HG03280 (cell line): ENCODE results near the gene PDE3A.

Source experiments
- ATAC-seq: cut with Tn5 transposase; IDR thresholded peaks from one replicate; pipeline ENCODE4 v1.9.1; 2021; ENCODE audit warnings: mild to moderate bottlenecking, moderate library complexity; ENCODE audit not compliant: unreplicated experiment

PDE3A gene

DNA sequence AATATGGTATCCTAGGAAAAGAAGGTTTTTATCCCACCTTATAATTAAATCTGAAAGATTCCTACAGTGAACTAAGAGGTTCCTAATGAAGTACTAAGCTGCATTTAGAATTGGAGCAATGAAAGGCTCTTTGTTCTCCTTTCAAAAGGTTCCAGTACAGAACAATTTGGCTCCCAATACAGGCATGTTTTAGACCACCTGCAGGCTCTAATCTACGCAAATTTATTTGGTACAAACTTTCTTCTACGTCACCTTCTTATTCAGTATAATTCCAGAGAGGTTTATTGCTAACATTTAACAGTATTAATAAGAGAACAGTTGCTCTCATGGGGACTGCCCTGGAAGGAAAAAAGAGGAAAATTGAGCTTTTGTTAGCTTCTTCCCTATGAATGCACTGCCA, 289.2 kb downstream of the PDE3A start:
- no peak for ATAC-seq

DNA sequence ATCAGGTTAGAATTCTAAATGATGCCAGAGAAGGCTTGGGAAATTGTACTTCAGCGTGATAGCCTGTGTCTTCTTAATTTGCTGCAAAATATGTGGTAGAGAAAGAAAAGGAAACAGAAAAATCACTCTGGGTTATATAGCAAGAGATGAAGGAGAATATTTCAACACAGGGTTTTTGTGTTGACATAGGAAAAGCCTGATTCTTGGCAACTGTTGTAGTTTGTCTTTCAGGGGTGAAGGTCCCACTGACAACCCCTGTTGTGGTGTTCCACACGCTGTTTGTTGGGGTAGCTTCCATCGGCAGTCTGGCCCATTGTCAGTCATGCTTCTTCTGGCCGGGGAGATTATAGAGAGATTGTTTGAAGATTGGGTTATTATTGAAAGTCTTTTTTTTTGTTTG, 313.0 kb downstream of the PDE3A start:
- ATAC-seq, result no peak

GRCh38 chr12:20695232-20695631, 326.9 kb downstream of the PDE3A start, which contains the start of gene SLCO1C1:
Gene SLCO1C1, plus strand, starts transcription at chr12:20695332. Its CDS starts 4,245 bp downstream, at chr12:20699577.
- no peak for ATAC-seq

GRCh38 chr12:20696181-20696905, 328.0 kb downstream of the PDE3A start:
- no peak for ATAC-seq

- no peak for ATAC-seq
These were observed 332.8 kb downstream of the PDE3A start for GRCh38 chr12:20701106-20701505.

GRCh38 chr12:20704860-20705259, 336.5 kb downstream of the PDE3A start:
- no peak for ATAC-seq

DNA sequence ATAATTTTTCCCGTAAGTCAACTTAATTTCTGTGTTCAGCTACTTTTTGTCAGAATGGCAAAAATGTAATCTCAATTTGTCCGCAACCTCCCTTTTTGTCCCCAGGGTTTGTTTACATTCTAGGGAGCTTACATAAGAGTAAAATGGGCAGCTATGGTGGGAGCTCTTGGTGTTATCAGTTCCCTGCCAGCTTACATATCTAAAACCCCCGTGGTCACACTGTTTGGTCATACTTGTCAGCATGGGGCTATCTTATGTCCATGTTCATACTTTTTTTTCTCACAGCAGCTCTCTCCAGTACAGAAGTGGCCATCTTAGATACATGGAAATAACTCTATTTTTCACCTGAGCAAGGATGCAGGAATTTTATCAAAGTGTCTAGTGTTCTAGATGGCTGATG, 343.5 kb downstream of the PDE3A start:
- no peak for ATAC-seq

DNA sequence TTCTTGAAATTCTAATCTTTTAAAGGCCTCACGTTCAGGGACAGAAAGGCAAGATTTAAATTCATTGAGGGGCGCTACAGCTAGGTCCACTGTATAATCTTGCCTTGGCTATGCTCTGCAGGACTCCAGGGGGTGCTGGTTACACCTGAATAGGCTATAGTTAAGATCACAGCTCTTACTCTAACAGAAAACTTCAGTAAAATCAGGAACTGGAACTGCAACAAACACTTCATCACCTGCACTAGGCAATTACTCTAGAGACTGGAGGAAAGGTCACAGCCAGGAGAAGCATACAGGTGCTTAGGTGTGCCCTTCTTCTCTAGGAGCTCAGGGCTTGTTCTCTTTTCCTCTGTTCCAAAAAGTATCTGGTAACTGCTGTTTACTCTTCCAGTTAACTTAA, 347.7 kb downstream of the PDE3A start:
- ATAC-seq, result no peak

- no peak for ATAC-seq
These were observed 348.6 kb downstream of the PDE3A start for GRCh38 chr12:20716985-20717384.

GRCh38 chr12:20718294-20718693, 350.0 kb downstream of the PDE3A start:
- no peak for ATAC-seq

DNA sequence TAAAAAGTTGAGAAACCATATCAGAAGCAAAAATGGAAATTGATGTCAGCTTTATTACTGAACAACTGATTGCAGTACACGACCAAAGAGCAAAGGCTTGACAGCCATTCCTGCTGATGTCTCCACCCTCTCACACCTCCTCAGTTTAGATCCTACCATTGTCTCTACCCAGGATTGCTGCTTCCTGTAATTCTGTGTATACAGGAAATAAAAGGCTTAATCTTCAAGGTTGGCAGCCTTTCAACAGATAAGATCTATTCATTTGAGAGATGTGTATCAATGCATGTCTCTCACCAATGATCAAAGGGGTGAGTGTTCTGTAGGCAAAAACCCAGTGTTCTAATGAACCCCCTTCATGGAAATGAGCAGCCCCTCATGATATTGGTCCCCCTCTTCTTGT, 353.8 kb downstream of the PDE3A start:
- no peak for ATAC-seq

- no peak for ATAC-seq
These were observed 362.9 kb downstream of the PDE3A start for GRCh38 chr12:20731274-20731673.
